ENCODE data around the gene CLCF1. TPM values are rescaled to one million over a fixed set of nuclear protein-coding genes. Genes with fewer than 3 reads are reported as not detected.
A peak's percentile ranks its signal among the peaks of the same experiment; 100 is the strongest.

Gene CLCF1
- total and polyA plus RNA-seq, 2 of the 13 experiments (the other 11 are each of a cell fraction or from before 2014, with no cell fraction given) = 0.49 to 0.78 TPM

DNA sequence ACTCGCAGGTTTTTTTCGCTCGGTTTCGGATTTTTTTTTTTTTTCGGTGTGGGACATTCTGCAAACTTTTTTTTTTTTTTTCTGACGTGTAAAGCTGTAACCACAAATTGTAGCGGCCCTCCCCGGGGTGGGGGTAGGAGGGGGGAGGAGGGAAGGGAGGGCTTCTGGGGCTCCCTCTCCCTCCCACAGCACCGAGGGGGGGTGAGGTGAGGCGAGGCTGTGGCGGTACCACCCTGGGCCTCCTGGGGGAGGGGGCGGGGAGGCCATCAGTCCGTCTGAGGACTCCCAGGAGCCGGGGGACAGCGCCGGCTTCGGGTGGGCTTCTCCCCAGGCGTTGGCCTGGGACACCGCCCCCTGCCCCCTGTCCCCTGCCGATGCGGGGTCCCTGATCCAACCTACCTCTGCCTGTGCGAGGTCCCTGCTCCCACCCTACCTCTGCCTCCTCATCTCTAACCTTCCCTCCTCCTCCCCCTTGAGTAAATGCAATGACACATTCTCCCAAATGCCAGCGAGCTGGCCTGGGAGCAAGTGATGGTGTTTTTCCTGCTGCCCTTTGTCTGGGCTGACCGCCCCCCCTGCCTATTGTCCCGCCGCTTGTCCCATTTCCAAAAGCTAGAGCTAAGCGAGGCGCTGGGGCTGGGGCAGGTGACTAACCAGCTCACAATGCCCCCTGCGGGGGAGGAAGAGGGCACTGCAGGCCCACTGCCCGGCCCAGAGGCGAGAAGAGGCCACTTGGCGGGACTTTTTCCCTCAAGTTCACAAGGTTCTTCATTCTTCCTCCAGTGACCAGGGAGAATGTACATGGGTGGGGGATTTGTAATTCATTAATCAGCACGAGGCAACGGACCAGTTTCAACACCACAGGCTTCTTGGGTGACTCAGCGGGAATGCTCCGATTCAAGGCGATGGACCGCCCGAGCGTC lies 511 bp upstream of the CLCF1 start (continued):
- TF ChIP-seq PBX2 (CRISPR knock-in tag; IDR thresholded peaks at IDR 0.05) (no peak), ZBTB4 (CRISPR knock-in tag; IDR thresholded peaks at IDR 0.05; ENCODE audit: borderline replicate concordance) (no peak), SP5 (CRISPR knock-in tag; IDR thresholded peaks at IDR 0.05; ENCODE audit: borderline replicate concordance, low read depth) (no peak), NFE2 (CRISPR knock-in tag; IDR thresholded peaks at IDR 0.05) (peak; percentile 78), BHLHE40 (IDR thresholded peaks at IDR 0.05; ENCODE audit: low read length) (no peak), GZF1 (CRISPR knock-in tag; IDR thresholded peaks at IDR 0.05) (no peak), ONECUT2 (CRISPR knock-in tag; IDR thresholded peaks at IDR 0.05) (no peak), ISX (CRISPR knock-in tag; conservative IDR thresholded peaks at IDR 0.05) (no peak), RBAK (CRISPR knock-in tag; IDR thresholded peaks at IDR 0.05) (no peak), GATA4 (IDR thresholded peaks at IDR 0.05; ENCODE audit: borderline replicate concordance, low read depth) (no peak), KIAA2018 (CRISPR knock-in tag; IDR thresholded peaks at IDR 0.05; ENCODE audit: borderline replicate concordance) (no peak), ZNF546 (CRISPR knock-in tag; conservative IDR thresholded peaks at IDR 0.05) (0 out of 2 replicates have a peak, but pooled peaks have one; percentile 47), NFKBIZ (CRISPR knock-in tag; IDR thresholded peaks at IDR 0.05) (no peak)
- TF ChIP-seq, protein P1, sequence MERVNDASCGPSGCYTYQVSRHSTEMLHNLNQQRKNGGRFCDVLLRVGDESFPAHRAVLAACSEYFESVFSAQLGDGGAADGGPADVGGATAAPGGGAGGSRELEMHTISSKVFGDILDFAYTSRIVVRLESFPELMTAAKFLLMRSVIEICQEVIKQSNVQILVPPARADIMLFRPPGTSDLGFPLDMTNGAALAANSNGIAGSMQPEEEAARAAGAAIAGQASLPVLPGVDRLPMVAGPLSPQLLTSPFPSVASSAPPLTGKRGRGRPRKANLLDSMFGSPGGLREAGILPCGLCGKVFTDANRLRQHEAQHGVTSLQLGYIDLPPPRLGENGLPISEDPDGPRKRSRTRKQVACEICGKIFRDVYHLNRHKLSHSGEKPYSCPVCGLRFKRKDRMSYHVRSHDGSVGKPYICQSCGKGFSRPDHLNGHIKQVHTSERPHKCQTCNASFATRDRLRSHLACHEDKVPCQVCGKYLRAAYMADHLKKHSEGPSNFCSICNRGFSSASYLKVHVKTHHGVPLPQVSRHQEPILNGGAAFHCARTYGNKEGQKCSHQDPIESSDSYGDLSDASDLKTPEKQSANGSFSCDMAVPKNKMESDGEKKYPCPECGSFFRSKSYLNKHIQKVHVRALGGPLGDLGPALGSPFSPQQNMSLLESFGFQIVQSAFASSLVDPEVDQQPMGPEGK (CRISPR knock-in tag; IDR thresholded peaks at IDR 0.05) = peak; percentile 91

Data from HepG2 (cell line).